ENCODE measurements around the gene HSPA14. TPM values are rescaled to one million over a fixed set of nuclear protein-coding genes. Genes with fewer than 3 reads are reported as not detected.

HSPA14 gene
- 11.6 and 13.7 TPM in 2 replicates for total RNA-seq

GRCh38 chr10:14837757-14838581 lies at the start of gene HSPA14, which contains the start of the genes CDNF and MSANTD7:
TSS of gene HSPA14 (plus strand) at chr10:14838306. CDS start at chr10:14838403, 97 bp downstream.
TSS of gene CDNF (minus strand) at chr10:14838037. CDS start at chr10:14837946, 91 bp downstream.
TSS of gene MSANTD7 (plus strand) at chr10:14838306. CDS start at chr10:14842285, 3,979 bp downstream.

GRCh38 chr10:14878266-14879123 lies 40.4 kb downstream of the HSPA14 start, which contains the start of gene SUV39H2:
TSS of gene SUV39H2 (plus strand) at chr10:14878866. CDS start at chr10:14878889, 23 bp downstream.

Other genes with a start within 250 kb of the HSPA14 start
- gene FAM107B, start 63.4 kb upstream of the HSPA14 start, total RNA-seq, result 11.1 and 14.3 TPM in 2 replicates
- 0.51 and 0.59 TPM in 2 replicates for gene CDNF, start 269 bp upstream of the HSPA14 start, total RNA-seq
- 16.9 and 17.8 TPM in 2 replicates for gene MSANTD7, start within 50 bp of the HSPA14 start, total RNA-seq
- gene SUV39H2, start 40.6 kb downstream of the HSPA14 start, total RNA-seq, result 9.2 and 16.1 TPM in 2 replicates
- 8.0 and 8.2 TPM in 2 replicates for gene DCLRE1C, start 115.8 kb downstream of the HSPA14 start, total RNA-seq
- not detected in 2 replicates for gene MEIG1, start 121.1 kb downstream of the HSPA14 start, total RNA-seq
- gene OLAH, start 205.6 kb downstream of the HSPA14 start, total RNA-seq, result 0.30 and 0.65 TPM in 2 replicates

Measured in smooth muscle cell of the umbilical artery (primary cell).